Hepatocyte (in vitro differentiated cells): ENCODE results near the gene ZNF345. TPM values are rescaled to one million over a fixed set of nuclear protein-coding genes. Genes with fewer than 3 reads are reported as not detected.

Experiments used
- DNase-seq: peaks from one replicate; pipeline ENCODE4 v3.0.0-alpha.2; 2016; ENCODE audit warnings: low spot score
- H2AFZ ChIP-seq: fragments of 200-600 bp; sonication (generic); 2 replicates; pipeline ENCODE4 v1.6.0; 2016; ENCODE audit warnings: antibody characterized with exemption, mild to moderate bottlenecking
- H3K27ac ChIP-seq: fragments of 200-600 bp; sonication (generic); 2 replicates; pipeline ENCODE4 v1.5.1; 2016; ENCODE audit warnings: mild to moderate bottlenecking
- H3K27me3 ChIP-seq: fragments of 200-600 bp; sonication (generic); 2 replicates; pipeline ENCODE4 v1.6.1; 2016
- H3K36me3 ChIP-seq: fragments of 200-600 bp; sonication (generic); replicated peaks from 2 replicates; pipeline ENCODE4 v1.5.1; 2016; ENCODE audit warnings: low read depth; ENCODE audit not compliant: insufficient read depth
- H3K4me1 ChIP-seq: fragments of 200-600 bp; sonication (generic); 2 replicates; pipeline ENCODE4 v1.5.1; 2016; ENCODE audit warnings: mild to moderate bottlenecking, moderate library complexity; ENCODE audit not compliant: insufficient read depth
- H3K4me2 ChIP-seq: fragments of 200-600 bp; sonication (generic); 2 replicates; pipeline ENCODE4 v1.6.0; 2016
- H3K4me3 ChIP-seq: fragments of 200-600 bp; sonication (generic); 2 replicates; pipeline ENCODE4 v1.5.1; 2016; ENCODE audit warnings: mild to moderate bottlenecking
- H3K79me2 ChIP-seq: fragments of 200-600 bp; sonication (generic); 2 replicates; pipeline ENCODE4 v1.6.0; 2017; ENCODE audit warnings: mild to moderate bottlenecking
- H3K9me2 ChIP-seq: fragments of 200-600 bp; sonication (generic); replicated peaks from 2 replicates; pipeline ENCODE4 v1.6.0; 2017; ENCODE audit warnings: mild to moderate bottlenecking; ENCODE audit not compliant: insufficient read depth
- H3K9me3 ChIP-seq: fragments of 200-600 bp; sonication (generic); 2 replicates; pipeline ENCODE4 v1.5.1; 2016; ENCODE audit warnings: low read depth, mild to moderate bottlenecking
- H4K20me1 ChIP-seq: fragments of 200-600 bp; sonication (generic); 2 replicates; pipeline ENCODE4 v1.6.0; 2016; ENCODE audit warnings: mild to moderate bottlenecking; ENCODE audit not compliant: insufficient read depth, poor library complexity, severe bottlenecking
- CTCF ChIP-seq: fragments of 200-600 bp; sonication (generic); IDR thresholded peaks from 2 replicates; pipeline ENCODE4 v1.5.1; 2016; ENCODE audit warnings: antibody characterized with exemption, mild to moderate bottlenecking; ENCODE audit not compliant: poor library complexity
- EZH2 ChIP-seq: fragments of 200-600 bp; sonication (generic); IDR thresholded peaks from 2 replicates; pipeline ENCODE4 v1.6.1; 2016; ENCODE audit warnings: antibody characterized with exemption, mild to moderate bottlenecking, borderline replicate concordance
- EZH2phosphoT487 ChIP-seq: fragments of 200-600 bp; sonication (generic); IDR thresholded peaks from one replicate; pipeline ENCODE4 v1.6.1; 2018; ENCODE audit warnings: antibody characterized with exemption, mild to moderate bottlenecking, low read depth, moderate library complexity; ENCODE audit not compliant: unreplicated experiment, severe bottlenecking
- WGBS: methylation state at CpG from one replicate; pipeline ENCODE4 v1.1.6; 2016; ENCODE audit warnings: low lambda C conversion rate; ENCODE audit errors: missing lambda C conversion rate; 5-methylcytosine and 5-hydroxymethylcytosine counted together
- polyA plus RNA-seq: library from polyadenylated mRNA; unstranded; fragments of >200 nt; fragmentation: Nextera tagmentation; extraction: Ambion mirVana; gene quantifications from 2 replicates; pipeline ENCODE4 v1.2.1, GENCODE V29; 2016
- total RNA-seq: library from RNA; depleted of rRNA; stranded (reverse); fragments of >200 nt; gene quantifications from 2 replicates; pipeline ENCODE4 v1.2.3, GENCODE V29; 2014

The ZNF345 gene
- total and polyA plus RNA-seq, 2 experiments from 2014 or later, result 5.8 to 7.9 TPM

- Histone ChIP-seq H3K9me3 (peaks cover 89% of the 10 kb centered on the region), H3K79me2 (no peaks in the 10 kb centered on the region), H2AFZ (no peak overlapping the region), H3K27me3 (no peaks in the 10 kb centered on the region), H4K20me1 (no peaks in the 10 kb centered on the region), H3K4me1 (no peaks in the 10 kb centered on the region), H3K36me3 (peaks cover 46% of the 10 kb centered on the region), H3K4me3 (no peak overlapping the region), H3K9me2 (no peaks in the 10 kb centered on the region), H3K4me2 (no peak overlapping the region), H3K27ac (no peak overlapping the region)
- no peak for DNase-seq
- WGBS, result 99% methylated on average over 7 of the region's 7 CpGs
- TF ChIP-seq EZH2, result no peak
- TF ChIP-seq EZH2phosphoT487, result no peak
- no peak for TF ChIP-seq CTCF
Measured at GRCh38 chr19:36819130-36819630, 31.5 kb upstream of the ZNF345 start.

GRCh38 chr19:36821758-36822157 is 28.9 kb upstream of the ZNF345 start:
- H3K9me3 ChIP-seq, result peaks cover 85% of the 10 kb centered on the region

GRCh38 chr19:36833430-36833829 is 17.2 kb upstream of the ZNF345 start:
- Histone ChIP-seq H3K4me3 (no peak overlapping the region), H2AFZ (no peak overlapping the region), H3K9me3 (peaks cover 67% of the 10 kb centered on the region), H3K79me2 (peaks cover 91% of the 10 kb centered on the region), H4K20me1 (no peaks in the 10 kb centered on the region), H3K27ac (no peak overlapping the region), H3K36me3 (peaks cover 32% of the 10 kb centered on the region), H3K9me2 (no peaks in the 10 kb centered on the region), H3K4me2 (no peak overlapping the region), H3K4me1 (peaks cover 8% of the 10 kb centered on the region), H3K27me3 (no peaks in the 10 kb centered on the region)
- WGBS, result 100% methylated on average over 2 of the region's 2 CpGs
- no peak for TF ChIP-seq EZH2
- no peak for TF ChIP-seq EZH2phosphoT487
- TF ChIP-seq CTCF, result no peak
- no peak for DNase-seq

More at GRCh38 chr19:36821758-36822157, 28.9 kb upstream of the ZNF345 start:
- no peaks in the 10 kb centered on the region for H3K27me3 ChIP-seq
- H4K20me1 ChIP-seq, result no peaks in the 10 kb centered on the region
- no peak overlapping the region for H3K27ac ChIP-seq
- H3K4me2 ChIP-seq, result no peak overlapping the region
- H3K4me3 ChIP-seq, result peak overlapping the region; percentile 15
- TF ChIP-seq EZH2phosphoT487 (no peak), CTCF (no peak), EZH2 (no peak)
- no peaks in the 10 kb centered on the region for H3K79me2 ChIP-seq
- no peaks in the 10 kb centered on the region for H3K9me2 ChIP-seq
- H3K4me1 ChIP-seq, result no peaks in the 10 kb centered on the region
- peaks cover 46% of the 10 kb centered on the region for H3K36me3 ChIP-seq
- no peak overlapping the region for H2AFZ ChIP-seq
- 99% methylated on average over 5 of the region's 5 CpGs for WGBS
- no peak for DNase-seq
